ENCODE measurements around the gene KIF21B. TPM values are rescaled to one million over a fixed set of nuclear protein-coding genes. Genes with fewer than 3 reads are reported as not detected.

Gene KIF21B
- total RNA-seq (2014; rRNA removed; shearing (Covaris generic)): 1.2 and 2.0 TPM in 2 replicates

GRCh38 chr1:201023517-201023902 lies at the start of gene KIF21B:
KIF21B (minus strand) TSS chr1:201023714; CDS start chr1:201023383, 331 bp downstream.
- DNase-seq (ENCODE audit: low spot score): peak; percentile 53

DNA sequence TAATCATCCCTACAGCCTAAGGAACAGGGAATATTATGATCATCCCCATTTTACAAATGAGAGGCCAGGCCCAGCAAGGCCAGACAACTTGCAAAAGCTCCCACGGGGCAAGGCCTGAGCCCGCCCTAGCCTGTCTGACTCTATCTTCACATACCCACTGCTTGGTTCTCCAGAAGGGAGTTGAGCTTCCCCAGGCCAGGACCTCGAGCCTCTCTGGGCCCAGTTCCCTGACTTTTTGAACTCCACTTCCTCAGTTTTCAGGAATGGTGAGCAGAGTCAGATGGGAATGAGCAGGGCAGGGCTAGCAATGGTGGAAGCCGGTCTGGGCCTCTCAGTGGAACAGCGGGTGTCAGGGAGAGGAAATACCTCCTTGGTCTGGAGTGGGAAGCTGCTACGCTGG lies 49.4 kb upstream of the KIF21B start:
- no peak for DNase-seq (ENCODE audit: low spot score)

GRCh38 chr1:201072149-201072548 lies 48.6 kb upstream of the KIF21B start:
- peak; percentile 39 for DNase-seq (ENCODE audit: low spot score)

GRCh38 chr1:201069636-201070035 lies 46.1 kb upstream of the KIF21B start:
- no peak for DNase-seq (ENCODE audit: low spot score)

- DNase-seq (ENCODE audit: low spot score): no peak
Measured at GRCh38 chr1:201068976-201069375, 45.5 kb upstream of the KIF21B start.

- DNase-seq (ENCODE audit: low spot score): no peak
Measured at GRCh38 chr1:201066986-201067385, 43.5 kb upstream of the KIF21B start.

- DNase-seq (ENCODE audit: low spot score): no peak
Measured at GRCh38 chr1:201065686-201066085, 42.2 kb upstream of the KIF21B start.

DNA sequence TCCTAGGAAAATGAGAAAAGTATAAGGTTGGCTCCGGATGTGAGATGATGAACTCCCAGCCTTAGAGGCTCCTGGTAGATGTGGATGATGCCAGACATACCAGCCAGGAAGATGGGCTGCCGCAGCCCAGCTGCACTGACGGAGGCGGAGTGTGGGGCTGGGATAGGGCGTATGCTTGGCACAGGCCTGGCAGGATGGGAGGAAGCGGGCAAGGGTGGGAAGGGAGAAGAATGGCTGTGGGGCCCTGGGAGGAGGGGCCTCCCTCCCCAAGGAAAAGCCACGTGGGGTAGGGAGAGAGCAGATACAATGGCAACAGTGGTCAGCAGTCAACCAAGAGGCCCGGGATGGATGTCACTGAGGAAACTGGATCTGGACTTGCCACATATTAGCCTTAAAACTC lies 41.3 kb upstream of the KIF21B start:
- no peak for DNase-seq (ENCODE audit: low spot score)

GRCh38 chr1:201063145-201063544 lies 39.6 kb upstream of the KIF21B start:
- no peak for DNase-seq (ENCODE audit: low spot score)

- no peak for DNase-seq (ENCODE audit: low spot score)
Measured at GRCh38 chr1:201062511-201063091, 39.1 kb upstream of the KIF21B start.

DNA sequence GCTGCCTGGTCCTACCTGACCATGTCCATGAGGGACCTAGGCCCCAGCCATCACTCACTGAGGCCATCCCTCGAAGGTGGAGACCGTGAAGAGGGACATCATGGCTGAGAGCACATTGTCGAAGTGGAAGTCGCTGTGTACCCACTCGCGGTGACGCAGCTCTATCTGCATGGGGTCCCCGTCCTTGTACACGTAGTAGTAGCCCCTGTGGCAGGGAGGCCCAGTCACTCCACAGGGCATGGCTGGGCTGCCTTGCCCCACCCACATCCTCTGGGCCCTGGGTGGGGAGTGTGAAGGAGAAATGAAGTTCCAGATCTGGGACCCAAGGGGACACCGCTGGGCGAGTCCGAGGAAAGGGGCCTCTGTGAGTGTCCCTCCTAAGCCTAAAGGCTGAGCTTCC lies 38.4 kb upstream of the KIF21B start:
- DNase-seq (ENCODE audit: low spot score): no peak

DNA sequence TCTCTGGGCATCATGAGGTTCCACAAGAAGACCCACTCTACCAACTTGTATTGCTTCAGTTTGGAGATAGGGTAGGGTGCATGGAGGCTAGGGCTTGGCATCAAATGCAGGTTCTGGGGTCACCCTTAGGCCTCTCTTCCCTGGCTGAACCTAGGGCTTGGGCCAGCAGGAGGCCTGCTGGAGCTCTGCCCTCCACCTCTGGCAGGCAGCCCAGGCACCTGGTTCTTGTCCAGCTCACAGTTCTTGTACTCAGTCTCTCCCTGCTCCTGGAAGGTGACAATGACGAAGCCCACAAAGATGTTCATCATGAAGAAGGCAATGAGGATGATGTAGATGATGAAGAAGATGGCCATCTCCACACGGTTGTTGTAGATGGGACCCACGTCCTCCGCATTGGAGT lies 37.5 kb upstream of the KIF21B start:
- no peak for DNase-seq (ENCODE audit: low spot score)

- DNase-seq (ENCODE audit: low spot score): no peak
Measured at GRCh38 chr1:201060586-201060985, 37.1 kb upstream of the KIF21B start.

DNA sequence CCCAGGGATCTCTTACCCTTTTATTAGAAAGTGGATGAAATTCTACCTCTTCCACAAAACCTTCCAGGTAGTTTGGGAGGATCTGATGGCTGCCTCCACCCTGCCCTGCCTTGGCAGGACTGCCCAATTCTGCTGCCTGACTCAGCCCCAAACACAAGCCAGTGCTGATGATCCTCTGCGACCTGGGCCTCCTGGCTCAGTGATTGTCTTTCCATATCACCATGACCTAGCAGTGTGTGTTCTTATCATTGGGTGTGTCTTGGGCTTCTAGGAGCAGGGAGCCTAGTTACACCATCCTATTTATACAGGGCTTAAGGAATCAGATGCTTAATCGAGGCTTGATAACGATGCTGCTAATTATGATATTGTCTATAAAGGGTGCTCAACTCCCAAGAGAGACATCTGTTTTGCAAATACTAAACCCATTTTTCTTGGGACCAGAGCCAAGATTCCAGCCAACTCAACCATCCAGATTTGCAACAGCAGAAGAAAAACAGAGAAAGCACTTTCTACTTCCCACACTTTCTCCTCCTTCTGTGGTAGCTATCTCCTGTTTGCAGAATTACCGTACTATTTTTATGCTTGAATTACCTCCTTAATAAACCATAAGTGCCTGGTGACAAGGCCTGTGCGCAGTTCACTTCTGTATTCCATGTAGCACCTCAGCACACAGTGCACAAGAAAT lies 36.5 kb upstream of the KIF21B start:
- no peak for DNase-seq (ENCODE audit: low spot score)

DNA sequence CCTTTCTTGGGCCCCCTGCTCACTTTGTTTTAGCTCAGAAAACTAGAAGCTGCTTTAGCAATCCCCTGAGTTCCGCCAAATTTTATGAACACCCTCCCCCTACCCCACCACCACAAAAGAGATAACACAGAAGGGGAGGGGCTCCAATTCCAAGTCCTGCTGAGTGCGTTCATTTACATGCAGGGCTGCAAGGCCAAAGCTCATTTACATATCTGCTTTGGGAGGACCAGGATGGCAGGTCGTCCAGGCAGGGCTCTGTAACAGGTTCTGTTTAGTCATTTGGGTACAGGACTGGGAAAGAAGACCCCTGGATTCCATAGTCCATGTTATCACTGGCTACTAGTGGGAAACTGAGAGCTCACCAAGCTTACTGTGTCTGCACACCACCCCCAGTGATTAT lies 35.9 kb upstream of the KIF21B start:
- DNase-seq (ENCODE audit: low spot score): no peak

DNA sequence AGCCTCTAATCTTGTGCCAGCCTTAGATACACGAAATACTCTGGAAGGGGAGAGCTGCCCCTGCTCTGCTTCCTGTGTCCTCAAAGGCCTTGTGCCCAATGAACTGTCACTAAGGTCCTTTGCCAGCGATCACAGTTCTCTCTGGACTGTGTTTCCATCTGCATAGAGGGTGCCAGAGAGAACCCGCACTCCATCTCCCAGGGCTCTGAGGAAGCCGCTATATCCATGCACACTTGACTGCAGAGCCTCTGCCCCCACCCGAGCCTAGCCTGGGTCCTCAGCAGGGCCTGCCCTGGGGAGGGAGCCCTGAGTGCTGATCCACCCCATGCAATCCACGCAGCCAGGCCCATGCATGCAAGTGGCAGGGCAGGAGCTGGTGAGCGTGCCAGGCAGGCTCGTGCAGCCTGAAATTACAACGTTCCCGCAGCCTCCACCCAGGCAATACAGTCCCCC lies 30.6 kb upstream of the KIF21B start:
- DNase-seq (ENCODE audit: low spot score): no peak

GRCh38 chr1:201053155-201053860 lies 29.8 kb upstream of the KIF21B start:
- DNase-seq (ENCODE audit: low spot score): no peak

DNA sequence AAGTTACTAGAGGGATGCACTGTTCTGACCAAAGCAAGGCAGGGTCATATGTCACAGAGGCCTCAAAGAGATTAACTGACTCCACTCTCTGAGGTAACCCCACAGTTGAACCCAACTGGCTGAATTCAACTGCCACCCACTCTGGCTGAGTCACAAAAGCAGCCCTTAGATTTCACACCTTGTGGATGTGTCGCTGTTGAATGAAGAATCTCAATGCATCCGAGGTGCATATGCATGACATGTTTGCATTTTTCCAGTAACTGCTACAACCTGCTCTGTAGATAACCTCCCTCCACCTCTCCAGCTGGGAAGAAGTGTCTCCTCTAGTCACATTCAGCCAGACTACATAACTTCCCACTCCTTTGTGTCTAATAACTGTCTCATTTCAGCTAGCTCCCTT lies 27.9 kb upstream of the KIF21B start:
- DNase-seq (ENCODE audit: low spot score): no peak

- DNase-seq (ENCODE audit: low spot score): no peak
Measured at GRCh38 chr1:201050515-201051277, 27.2 kb upstream of the KIF21B start.

- no peak for DNase-seq (ENCODE audit: low spot score)
Measured at GRCh38 chr1:201049248-201049831, 25.8 kb upstream of the KIF21B start.

- no peak for DNase-seq (ENCODE audit: low spot score)
Measured at GRCh38 chr1:201048521-201048920, 25.0 kb upstream of the KIF21B start.

- DNase-seq (ENCODE audit: low spot score): no peak
Measured at GRCh38 chr1:201044119-201044518, 20.6 kb upstream of the KIF21B start.
